ENCODE measurements around the gene ADAMTS12.

Gene ADAMTS12

GRCh38 chr5:33491941-33492340 lies 399.8 kb downstream of the ADAMTS12 start:
- Histone ChIP-seq H3K9ac (ENCODE audit: low read depth, low read length) (no peak overlapping the region), H3K4me3 (ENCODE audit: low read length) (no peak overlapping the region), H3K27ac (ENCODE audit: low read length) (no peak overlapping the region), H3K27me3 (ENCODE audit: insufficient read depth, low read length) (no peaks in the 10 kb centered on the region), H3K36me3 (ENCODE audit: insufficient read depth, low read depth, low read length) (no peaks in the 10 kb centered on the region), H3K9me3 (ENCODE audit: insufficient read depth, low read depth, low read length) (no peaks in the 10 kb centered on the region), H3K4me1 (ENCODE audit: insufficient read depth, low read length) (peaks cover 5% of the 10 kb centered on the region; the same call in 1 of the 2 replicates)

DNA sequence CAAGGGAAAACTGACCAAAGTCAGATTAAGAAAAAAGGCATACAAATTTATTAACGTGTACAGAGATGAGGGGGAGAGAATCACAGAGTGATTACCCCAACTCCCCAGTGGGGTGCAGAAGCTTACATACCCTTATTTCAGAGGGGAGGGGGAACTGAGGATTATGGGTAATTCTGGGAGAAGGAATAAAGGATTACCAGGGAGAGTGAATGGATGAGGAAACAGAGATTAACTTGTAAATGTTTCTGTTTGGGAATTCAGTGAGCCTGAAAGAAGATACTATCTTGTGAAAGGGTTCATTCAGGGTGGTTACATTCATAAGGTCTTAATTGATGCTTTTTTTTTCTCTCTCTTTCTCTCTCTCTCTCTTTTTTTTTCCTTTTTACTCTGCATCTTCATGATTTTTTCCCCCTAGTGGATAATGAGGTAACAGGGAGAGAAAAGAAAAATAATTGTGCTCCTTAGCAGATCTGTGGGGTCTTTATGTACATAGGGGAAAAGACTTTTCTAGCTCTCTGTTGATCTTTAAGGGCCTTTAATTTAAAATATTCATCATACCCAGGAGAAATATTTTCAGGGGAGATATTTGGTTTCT lies 401.6 kb downstream of the ADAMTS12 start:
- H3K27me3 ChIP-seq (ENCODE audit: insufficient read depth, low read length): no peaks in the 10 kb centered on the region
- no peak overlapping the region for H3K27ac ChIP-seq (ENCODE audit: low read length)
- H3K9me3 ChIP-seq (ENCODE audit: insufficient read depth, low read depth, low read length): no peaks in the 10 kb centered on the region
- H3K9ac ChIP-seq (ENCODE audit: low read depth, low read length): no peak overlapping the region
- H3K4me3 ChIP-seq (ENCODE audit: low read length): no peak overlapping the region
- H3K4me1 ChIP-seq (ENCODE audit: insufficient read depth, low read length): peaks cover 10% of the 10 kb centered on the region; the same call in 1 of the 2 replicates
- no peaks in the 10 kb centered on the region for H3K36me3 ChIP-seq (ENCODE audit: insufficient read depth, low read depth, low read length)

DNA sequence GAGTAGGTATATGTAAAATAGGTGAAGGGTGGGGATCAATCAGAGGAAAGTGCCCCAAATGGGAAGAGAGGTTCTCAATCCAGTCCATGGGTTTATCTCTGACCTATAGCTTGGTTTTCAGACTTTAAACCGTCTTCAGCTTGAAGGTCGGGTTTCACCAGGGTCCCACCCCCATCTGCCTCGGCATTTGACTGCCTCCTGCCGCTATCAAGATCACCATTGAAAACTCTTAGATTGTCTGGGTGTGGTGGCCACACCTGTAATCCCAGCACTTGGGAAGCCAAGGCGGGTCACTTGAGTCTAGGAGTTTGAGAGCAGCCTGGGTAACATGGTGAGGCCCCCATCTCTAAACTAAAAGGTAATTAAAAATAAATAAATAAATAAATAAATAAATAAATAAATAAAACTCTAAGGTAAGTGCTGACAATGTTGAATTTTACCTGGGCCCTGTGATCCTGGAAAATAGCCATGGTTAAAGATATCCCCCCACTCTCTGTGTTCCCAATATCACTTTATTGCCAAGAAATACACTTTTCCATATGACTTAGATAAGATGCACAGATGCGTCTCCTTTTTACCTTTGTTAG lies 402.2 kb downstream of the ADAMTS12 start:
- Histone ChIP-seq H3K4me3 (ENCODE audit: low read length) (no peak overlapping the region), H3K36me3 (ENCODE audit: insufficient read depth, low read depth, low read length) (no peaks in the 10 kb centered on the region), H3K27ac (ENCODE audit: low read length) (no peak overlapping the region), H3K9me3 (ENCODE audit: insufficient read depth, low read depth, low read length) (no peaks in the 10 kb centered on the region), H3K27me3 (ENCODE audit: insufficient read depth, low read length) (no peaks in the 10 kb centered on the region), H3K9ac (ENCODE audit: low read depth, low read length) (no peak overlapping the region), H3K4me1 (ENCODE audit: insufficient read depth, low read length) (peaks cover 10% of the 10 kb centered on the region; the same call in 1 of the 2 replicates)

DNA sequence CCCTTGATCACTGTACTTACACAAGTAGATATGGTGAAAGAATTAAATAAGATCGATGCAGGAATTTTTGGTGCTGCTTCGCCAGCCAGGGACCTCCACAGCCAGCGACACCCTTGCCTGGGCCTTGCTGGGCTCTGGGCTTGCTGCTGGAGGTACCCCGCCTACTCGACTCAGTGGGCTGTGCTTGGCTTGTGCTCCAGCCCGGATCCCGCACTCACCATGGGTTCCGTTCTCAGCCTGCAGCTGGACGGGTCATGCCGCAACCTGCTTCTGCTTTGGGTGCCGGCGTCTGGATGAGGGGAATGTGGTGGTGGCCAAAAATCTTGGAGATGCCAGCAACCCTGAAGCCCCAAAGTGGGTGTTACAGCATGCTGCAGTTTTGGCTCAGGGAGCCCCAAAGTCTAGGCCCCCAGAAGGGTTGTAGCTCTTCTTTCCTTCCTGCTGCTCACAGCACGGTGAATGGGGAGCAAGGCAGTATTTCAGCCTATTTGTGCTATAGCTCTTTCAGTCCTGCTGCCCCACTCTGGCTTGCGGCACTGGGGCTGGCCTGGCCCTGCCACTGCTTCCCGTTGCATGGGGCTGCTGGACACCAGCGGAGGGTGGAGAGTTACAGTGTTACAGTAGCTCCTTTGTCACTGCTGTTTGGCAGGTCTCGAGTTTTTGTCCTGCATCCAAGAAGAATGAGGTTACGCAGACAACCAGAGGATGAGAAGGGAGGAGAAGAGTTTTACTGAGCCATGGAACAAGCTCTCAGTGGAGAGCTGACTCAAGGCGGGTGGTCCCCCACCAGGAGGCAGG lies 403.0 kb downstream of the ADAMTS12 start:
- Histone ChIP-seq H3K4me3 (ENCODE audit: low read length) (no peak overlapping the region), H3K9ac (ENCODE audit: low read depth, low read length) (no peak overlapping the region), H3K9me3 (ENCODE audit: insufficient read depth, low read depth, low read length) (no peaks in the 10 kb centered on the region), H3K36me3 (ENCODE audit: insufficient read depth, low read depth, low read length) (no peaks in the 10 kb centered on the region), H3K27ac (ENCODE audit: low read length) (no peak overlapping the region), H3K27me3 (ENCODE audit: insufficient read depth, low read length) (no peaks in the 10 kb centered on the region), H3K4me1 (ENCODE audit: insufficient read depth, low read length) (peaks cover 10% of the 10 kb centered on the region; the same call in 1 of the 2 replicates)

GRCh38 chr5:33487236-33487635 lies 404.6 kb downstream of the ADAMTS12 start:
- H3K9ac ChIP-seq (ENCODE audit: low read depth, low read length): no peak overlapping the region
- H3K36me3 ChIP-seq (ENCODE audit: insufficient read depth, low read depth, low read length): no peaks in the 10 kb centered on the region
- no peak overlapping the region for H3K27ac ChIP-seq (ENCODE audit: low read length)
- no peaks in the 10 kb centered on the region for H3K9me3 ChIP-seq (ENCODE audit: insufficient read depth, low read depth, low read length)
- H3K4me1 ChIP-seq (ENCODE audit: insufficient read depth, low read length): peaks cover 10% of the 10 kb centered on the region; the same call in 1 of the 2 replicates
- no peak overlapping the region for H3K4me3 ChIP-seq (ENCODE audit: low read length)
- H3K27me3 ChIP-seq (ENCODE audit: insufficient read depth, low read length): no peaks in the 10 kb centered on the region

GRCh38 chr5:33482335-33482734 lies 409.5 kb downstream of the ADAMTS12 start:
- peaks cover 7% of the 10 kb centered on the region; the same call in 1 of the 2 replicates for H3K4me1 ChIP-seq (ENCODE audit: insufficient read depth, low read length)
- H3K4me3 ChIP-seq (ENCODE audit: low read length): no peak overlapping the region
- H3K27me3 ChIP-seq (ENCODE audit: insufficient read depth, low read length): no peaks in the 10 kb centered on the region

DNA sequence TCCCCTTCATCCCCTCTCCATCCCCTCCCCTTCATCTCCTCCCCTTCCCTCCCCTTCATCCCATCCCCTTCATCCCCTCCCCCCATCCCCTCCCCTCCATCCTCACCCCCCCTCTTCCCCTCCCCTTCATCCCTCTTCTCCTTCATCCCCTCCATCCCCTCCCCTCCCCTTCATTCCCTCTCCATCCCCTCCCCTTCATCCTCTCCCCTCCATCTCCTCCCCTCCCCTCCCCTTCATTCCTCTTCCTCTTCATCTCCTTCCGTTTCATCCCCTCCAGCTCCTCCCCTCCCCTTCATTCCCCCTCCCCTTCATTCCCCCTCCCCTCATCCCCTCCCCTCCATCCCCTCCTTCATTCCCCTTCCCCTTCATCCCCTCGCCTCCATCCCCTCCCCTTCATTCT lies 410.9 kb downstream of the ADAMTS12 start:
- no peak overlapping the region for H3K27ac ChIP-seq (ENCODE audit: low read length)
- peaks cover 26% of the 10 kb centered on the region for H3K36me3 ChIP-seq (ENCODE audit: insufficient read depth, low read depth, low read length)
- H3K27me3 ChIP-seq (ENCODE audit: insufficient read depth, low read length): no peaks in the 10 kb centered on the region
- no peak overlapping the region for H3K9ac ChIP-seq (ENCODE audit: low read depth, low read length)
- H3K4me1 ChIP-seq (ENCODE audit: insufficient read depth, low read length): no peaks in the 10 kb centered on the region
- no peak overlapping the region for H3K4me3 ChIP-seq (ENCODE audit: low read length)
- no peaks in the 10 kb centered on the region for H3K9me3 ChIP-seq (ENCODE audit: insufficient read depth, low read depth, low read length)

More at GRCh38 chr5:33482335-33482734, 409.5 kb downstream of the ADAMTS12 start:
- Histone ChIP-seq H3K27ac (ENCODE audit: low read length) (no peak overlapping the region), H3K9ac (ENCODE audit: low read depth, low read length) (no peak overlapping the region), H3K36me3 (ENCODE audit: insufficient read depth, low read depth, low read length) (peaks cover 12% of the 10 kb centered on the region; the same call in 1 of the 2 replicates), H3K9me3 (ENCODE audit: insufficient read depth, low read depth, low read length) (no peaks in the 10 kb centered on the region)

DNA sequence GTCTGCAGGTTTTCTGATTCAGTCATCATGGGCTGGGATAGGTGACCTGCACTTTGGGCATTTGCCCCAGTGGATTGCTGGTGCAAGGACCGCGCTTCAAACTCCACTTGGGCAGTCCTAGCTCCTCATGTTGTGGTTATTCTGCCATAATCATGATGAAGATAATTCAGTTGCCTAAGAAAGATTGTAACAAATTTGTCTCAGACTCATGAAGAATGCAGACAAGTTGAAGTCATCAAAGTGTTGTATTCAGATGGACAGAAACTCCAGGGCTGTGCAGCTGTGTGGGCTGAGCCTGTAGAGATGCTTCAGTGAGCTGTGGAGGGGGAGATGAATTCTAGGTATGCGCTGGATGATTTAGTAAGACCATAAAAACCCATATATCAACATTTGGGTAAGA lies 412.5 kb downstream of the ADAMTS12 start:
- Histone ChIP-seq H3K27ac (ENCODE audit: low read length) (no peak overlapping the region), H3K9ac (ENCODE audit: low read depth, low read length) (no peak overlapping the region), H3K4me3 (ENCODE audit: low read length) (no peak overlapping the region), H3K9me3 (ENCODE audit: insufficient read depth, low read depth, low read length) (no peaks in the 10 kb centered on the region), H3K4me1 (ENCODE audit: insufficient read depth, low read length) (no peaks in the 10 kb centered on the region), H3K27me3 (ENCODE audit: insufficient read depth, low read length) (no peaks in the 10 kb centered on the region), H3K36me3 (ENCODE audit: insufficient read depth, low read depth, low read length) (peaks cover 42% of the 10 kb centered on the region)

DNA sequence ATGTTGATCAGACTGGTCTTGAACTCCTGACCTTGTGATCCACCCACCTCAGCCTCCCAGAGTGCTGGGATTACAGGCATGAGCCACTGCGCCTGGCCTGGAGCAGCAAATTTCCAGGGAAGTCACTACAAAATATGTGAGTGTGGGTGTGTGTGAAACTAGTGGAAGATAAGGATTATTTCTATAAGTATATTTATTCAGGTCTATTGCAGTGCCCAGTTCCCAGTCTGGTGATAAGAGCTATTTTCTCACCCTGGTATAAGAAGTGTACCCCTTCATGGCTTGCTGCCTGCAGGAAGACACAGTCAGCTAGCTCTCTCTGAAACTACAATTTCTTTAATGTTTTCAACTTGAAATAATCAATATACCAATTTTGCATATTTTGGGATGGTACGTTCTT lies 414.0 kb downstream of the ADAMTS12 start:
- peaks cover 56% of the 10 kb centered on the region for H3K36me3 ChIP-seq (ENCODE audit: insufficient read depth, low read depth, low read length)

DNA sequence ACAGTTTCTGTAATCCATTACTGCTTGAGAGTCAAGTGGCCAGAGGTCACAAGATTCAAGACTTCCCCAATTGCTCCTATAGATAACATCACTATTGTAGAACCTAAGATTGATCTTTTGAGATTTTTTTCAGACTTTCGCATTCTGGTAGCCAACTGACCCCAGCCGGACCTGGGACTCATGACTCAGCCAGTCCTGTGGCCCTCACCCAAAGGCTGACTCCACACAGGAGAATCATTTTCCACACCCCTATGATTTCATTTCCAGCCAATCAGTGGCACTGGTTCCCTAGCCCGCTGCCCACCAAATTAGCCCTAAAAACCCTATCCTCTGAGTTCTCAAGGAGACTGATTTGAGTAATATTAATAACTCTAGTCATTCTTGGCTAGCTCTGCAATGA lies 414.8 kb downstream of the ADAMTS12 start:
- Histone ChIP-seq H3K9me3 (ENCODE audit: insufficient read depth, low read depth, low read length) (no peaks in the 10 kb centered on the region), H3K36me3 (ENCODE audit: insufficient read depth, low read depth, low read length) (peaks cover 65% of the 10 kb centered on the region), H3K4me1 (ENCODE audit: insufficient read depth, low read length) (peaks cover 11% of the 10 kb centered on the region)

More for the DNA sequence above, 414.0 kb downstream of the ADAMTS12 start:
- Histone ChIP-seq H3K9me3 (ENCODE audit: insufficient read depth, low read depth, low read length) (no peaks in the 10 kb centered on the region), H3K9ac (ENCODE audit: low read depth, low read length) (no peak overlapping the region), H3K27ac (ENCODE audit: low read length) (no peak overlapping the region), H3K27me3 (ENCODE audit: insufficient read depth, low read length) (no peaks in the 10 kb centered on the region), H3K4me3 (ENCODE audit: low read length) (no peak overlapping the region), H3K4me1 (ENCODE audit: insufficient read depth, low read length) (peaks cover 5% of the 10 kb centered on the region)

GRCh38 chr5:33475706-33476105 lies 416.1 kb downstream of the ADAMTS12 start:
- Histone ChIP-seq H3K27ac (ENCODE audit: low read length) (no peak overlapping the region), H3K36me3 (ENCODE audit: insufficient read depth, low read depth, low read length) (peaks cover 77% of the 10 kb centered on the region), H3K9me3 (ENCODE audit: insufficient read depth, low read depth, low read length) (no peaks in the 10 kb centered on the region), H3K4me3 (ENCODE audit: low read length) (no peak overlapping the region), H3K27me3 (ENCODE audit: insufficient read depth, low read length) (no peaks in the 10 kb centered on the region), H3K9ac (ENCODE audit: low read depth, low read length) (no peak overlapping the region), H3K4me1 (ENCODE audit: insufficient read depth, low read length) (peaks cover 11% of the 10 kb centered on the region)

More for the DNA sequence above, 414.8 kb downstream of the ADAMTS12 start:
- no peak overlapping the region for H3K9ac ChIP-seq (ENCODE audit: low read depth, low read length)
- no peak overlapping the region for H3K27ac ChIP-seq (ENCODE audit: low read length)
- H3K27me3 ChIP-seq (ENCODE audit: insufficient read depth, low read length): no peaks in the 10 kb centered on the region
- no peak overlapping the region for H3K4me3 ChIP-seq (ENCODE audit: low read length)

Measured in iPS-20b (cell line).